Left forelimb (tissue), 1 donor: ENCODE data around the gene PCDHGB3.
"Not testable (repeated sequence)": the region's sequence is repeated elsewhere in the genome, so short reads cannot be mapped to it uniquely, and the experiment has no call there.

Experiments used
- DNase-seq: peaks from one replicate; pipeline ENCODE4 v3.0.0-alpha.2; 2018; ENCODE audit warnings: low spot score

The PCDHGB3 gene

DNA sequence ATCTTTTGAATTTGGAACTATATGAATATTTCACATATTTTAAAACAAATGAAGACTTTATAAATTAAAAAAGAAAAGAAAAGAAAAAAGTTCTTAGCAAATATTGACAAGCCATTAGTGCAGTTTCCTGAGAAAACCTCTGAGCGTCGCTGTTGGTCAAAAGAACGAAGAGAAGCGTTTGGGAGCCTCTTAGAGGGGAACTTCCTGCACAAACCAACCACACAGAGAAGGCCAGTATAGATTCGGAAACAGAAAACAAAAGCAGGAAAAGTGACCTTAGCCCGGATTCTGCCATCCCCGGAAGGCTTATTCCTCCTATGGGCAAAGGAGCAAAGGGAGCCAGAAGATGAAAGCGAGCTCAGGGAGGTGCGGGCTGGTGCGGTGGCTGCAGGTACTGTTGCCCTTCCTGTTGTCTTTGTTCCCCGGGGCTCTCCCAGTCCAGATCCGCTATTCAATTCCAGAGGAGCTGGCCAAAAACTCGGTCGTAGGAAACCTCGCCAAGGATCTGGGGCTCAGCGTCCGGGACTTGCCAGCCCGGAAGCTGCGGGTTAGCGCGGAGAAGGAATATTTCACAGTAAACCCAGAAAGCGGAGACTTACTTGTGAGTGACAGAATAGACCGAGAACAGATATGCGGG is 10.1 kb upstream of the PCDHGB3 start, which contains the start of gene PCDHGB2:
PCDHGB2 (plus strand) TSS at position 205 of the 637 bp plus-strand sequence; CDS start at position 347, 142 bp downstream.
- DNase-seq, result no peak

DNA sequence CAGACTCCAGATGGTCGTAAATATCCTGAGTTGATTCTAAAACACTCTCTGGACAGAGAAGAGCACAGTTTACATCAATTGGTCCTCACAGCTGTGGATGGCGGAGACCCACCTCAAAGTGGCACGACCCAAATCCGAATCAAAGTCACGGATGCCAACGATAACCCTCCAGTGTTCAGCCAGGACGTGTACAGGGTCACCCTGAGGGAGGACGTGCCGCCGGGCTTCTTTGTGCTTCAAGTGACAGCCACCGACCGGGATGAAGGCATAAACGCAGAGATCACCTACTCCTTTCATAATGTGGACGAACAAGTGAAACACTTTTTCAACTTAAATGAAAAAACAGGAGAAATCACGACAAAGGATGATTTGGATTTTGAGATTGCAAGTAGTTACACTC is 9.4 kb upstream of the PCDHGB3 start:
- no peak for DNase-seq

DNA sequence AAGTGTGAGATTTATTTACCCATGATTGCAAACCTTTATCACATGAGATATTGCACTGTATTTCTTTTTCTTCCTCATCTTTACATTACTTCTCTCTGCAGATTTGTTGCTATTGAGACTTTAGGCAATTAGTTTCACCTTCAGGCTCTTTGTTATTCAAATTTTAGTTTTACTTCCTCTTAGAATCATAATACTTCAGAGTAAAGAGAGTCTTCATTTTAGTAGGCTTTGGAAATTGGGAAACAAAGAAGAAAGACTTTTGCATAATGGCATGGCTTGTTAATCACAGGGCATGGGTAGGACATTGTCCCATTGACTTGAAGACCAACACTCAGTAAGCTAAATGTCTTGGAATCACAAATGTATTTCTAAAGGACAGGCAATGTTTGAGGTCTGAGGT is 7.3 kb upstream of the PCDHGB3 start:
- DNase-seq, result no peak

DNA sequence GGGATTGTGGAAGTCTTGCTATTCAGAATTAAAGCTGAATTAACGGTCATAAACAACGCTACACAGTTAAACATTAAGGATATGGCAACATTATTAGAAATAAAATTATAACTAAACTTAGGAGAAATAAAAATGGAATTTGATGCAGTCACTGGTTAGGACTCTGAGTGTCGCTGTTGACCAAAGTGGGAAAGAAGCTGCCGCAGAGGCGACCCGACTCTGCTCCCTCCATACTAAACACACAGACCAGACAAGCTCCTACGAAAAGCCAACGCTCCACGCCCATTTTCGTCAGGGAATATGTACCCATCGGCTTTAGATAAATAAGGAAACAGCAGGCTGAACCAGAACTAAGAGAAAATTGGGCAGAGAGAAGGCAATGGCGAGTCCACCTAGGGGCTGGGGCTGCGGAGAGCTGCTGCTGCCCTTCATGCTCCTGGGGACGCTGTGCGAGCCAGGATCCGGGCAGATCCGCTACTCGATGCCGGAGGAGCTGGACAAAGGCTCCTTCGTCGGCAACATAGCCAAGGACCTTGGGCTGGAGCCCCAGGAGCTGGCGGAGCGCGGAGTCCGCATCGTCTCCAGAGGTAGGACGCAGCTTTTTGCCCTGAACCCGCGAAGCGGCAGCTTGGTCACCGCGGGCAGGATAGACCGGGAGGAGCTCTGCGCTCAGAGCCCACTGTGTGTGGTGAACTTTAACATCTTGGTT is 5.9 kb upstream of the PCDHGB3 start, which contains the start of gene PCDHGA5:
PCDHGA5 (plus strand) TSS at position 211 of the 709 bp plus-strand sequence; CDS start at position 380, 169 bp downstream.
- DNase-seq, result no peak

DNA sequence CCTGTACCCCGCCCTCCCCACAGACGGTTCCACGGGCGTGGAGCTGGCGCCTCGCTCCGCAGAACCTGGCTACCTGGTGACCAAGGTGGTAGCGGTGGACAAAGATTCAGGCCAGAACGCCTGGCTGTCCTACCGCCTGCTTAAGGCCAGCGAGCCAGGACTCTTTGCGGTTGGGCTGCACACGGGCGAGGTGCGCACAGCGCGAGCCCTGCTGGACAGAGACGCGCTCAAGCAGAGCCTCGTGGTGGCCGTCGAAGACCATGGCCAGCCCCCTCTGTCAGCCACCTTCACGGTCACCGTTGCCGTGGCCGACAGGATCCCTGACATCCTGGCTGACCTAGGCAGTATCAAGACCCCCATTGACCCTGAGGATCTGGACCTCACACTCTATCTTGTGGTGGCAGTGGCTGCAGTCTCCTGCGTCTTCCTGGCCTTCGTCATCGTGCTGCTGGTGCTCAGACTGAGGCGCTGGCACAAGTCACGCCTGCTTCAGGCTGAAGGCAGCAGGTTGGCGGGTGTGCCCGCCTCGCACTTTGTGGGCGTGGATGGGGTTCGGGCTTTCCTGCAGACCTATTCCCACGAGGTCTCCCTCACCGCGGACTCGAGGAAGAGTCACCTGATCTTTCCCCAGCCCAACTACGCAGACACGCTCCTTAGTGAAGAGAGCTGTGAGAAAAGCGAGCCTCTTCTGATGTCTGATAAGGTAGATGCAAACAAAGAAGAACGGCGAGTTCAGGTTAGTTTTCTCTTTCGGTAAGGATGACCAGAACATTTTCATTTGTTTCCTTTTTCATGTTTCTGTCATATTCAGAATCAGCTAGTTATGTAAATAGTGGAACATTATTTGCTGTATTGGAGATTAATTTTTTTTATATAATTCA is 3.8 kb upstream of the PCDHGB3 start:
- no peak for DNase-seq

DNA sequence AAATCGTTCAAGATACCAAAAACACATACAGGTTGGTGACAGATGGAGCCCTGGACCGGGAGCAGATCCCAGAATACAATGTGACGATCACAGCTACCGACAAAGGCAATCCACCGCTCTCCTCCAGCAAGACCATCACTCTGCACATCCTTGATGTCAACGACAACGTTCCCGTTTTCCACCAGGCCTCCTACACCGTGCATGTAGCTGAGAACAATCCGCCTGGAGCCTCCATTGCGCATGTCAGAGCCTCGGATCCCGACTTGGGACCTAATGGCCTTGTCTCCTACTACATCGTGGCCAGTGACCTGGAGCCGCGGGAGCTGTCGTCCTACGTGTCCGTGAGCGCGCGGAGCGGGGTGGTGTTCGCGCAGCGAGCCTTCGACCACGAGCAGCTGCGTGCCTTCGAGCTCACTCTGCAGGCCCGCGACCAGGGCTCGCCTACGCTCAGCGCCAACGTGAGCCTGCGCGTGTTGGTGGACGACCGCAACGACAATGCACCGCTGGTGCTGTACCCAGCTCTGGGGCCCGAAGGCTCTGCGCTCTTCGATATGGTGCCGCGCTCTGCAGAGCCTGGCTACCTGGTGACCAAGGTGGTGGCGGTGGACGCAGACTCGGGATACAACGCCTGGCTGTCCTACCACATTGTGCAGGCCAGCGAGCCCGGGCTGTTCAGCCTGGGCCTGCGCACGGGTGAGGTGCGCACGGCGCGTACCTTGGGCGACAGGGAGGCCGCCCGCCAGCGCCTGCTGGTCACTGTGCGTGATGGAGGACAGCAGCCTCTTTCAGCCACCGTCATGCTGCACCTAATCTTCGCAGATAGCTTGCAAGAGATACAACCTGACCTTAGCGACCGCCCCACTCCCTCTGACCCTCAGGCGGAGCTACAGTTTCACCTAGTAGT is 1.8 kb downstream of the PCDHGB3 start:
- DNase-seq, result no peak

DNA sequence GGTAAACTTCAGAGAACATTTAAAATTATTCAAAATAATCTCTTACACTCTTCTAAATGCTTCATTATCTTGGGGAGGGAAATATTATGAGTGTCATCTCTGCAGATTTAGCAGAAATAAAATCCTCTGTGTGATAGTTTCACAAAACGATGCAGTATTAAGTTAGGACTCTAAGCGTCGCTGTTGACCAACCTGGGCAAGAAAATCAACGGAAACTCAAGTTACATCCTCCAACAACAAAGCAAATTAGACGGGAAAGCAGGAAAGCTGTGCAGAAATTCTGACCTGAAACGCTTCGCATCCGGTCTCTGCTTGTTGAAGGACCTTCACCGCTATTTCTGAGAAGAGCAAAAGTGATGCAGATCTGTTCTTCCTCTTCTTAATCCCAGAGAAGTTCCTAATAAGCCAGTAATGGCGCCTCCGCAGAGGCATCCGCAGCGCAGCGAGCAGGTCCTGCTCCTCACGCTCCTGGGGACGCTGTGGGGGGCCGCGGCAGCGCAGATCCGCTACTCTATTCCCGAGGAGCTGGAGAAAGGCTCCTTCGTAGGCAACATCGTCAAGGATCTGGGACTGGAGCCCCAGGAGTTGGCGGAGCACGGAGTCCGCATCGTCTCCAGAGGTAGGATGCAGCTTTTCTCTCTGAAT is 3.8 kb downstream of the PCDHGB3 start, which contains the start of gene PCDHGA6:
PCDHGA6 (plus strand) TSS at position 219 of the 645 bp plus-strand sequence; CDS start at position 412, 193 bp downstream.
- no peak for DNase-seq

DNA sequence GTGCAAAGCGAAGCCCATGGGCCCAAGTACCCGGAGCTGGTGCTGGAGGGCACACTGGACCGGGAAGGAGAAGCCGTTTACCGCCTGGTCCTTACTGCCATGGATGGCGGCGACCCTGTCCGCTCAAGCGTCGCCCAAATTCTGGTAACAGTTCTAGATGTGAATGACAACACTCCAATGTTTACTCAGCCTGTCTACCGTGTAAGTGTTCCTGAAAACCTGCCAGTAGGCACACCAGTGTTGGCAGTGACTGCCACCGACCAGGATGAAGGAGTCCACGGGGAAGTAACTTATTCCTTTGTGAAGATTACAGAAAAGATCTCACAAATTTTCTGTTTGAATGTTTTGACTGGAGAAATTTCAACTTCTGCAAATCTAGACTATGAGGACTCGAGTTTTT is 4.6 kb downstream of the PCDHGB3 start:
- DNase-seq, result no peak

DNA sequence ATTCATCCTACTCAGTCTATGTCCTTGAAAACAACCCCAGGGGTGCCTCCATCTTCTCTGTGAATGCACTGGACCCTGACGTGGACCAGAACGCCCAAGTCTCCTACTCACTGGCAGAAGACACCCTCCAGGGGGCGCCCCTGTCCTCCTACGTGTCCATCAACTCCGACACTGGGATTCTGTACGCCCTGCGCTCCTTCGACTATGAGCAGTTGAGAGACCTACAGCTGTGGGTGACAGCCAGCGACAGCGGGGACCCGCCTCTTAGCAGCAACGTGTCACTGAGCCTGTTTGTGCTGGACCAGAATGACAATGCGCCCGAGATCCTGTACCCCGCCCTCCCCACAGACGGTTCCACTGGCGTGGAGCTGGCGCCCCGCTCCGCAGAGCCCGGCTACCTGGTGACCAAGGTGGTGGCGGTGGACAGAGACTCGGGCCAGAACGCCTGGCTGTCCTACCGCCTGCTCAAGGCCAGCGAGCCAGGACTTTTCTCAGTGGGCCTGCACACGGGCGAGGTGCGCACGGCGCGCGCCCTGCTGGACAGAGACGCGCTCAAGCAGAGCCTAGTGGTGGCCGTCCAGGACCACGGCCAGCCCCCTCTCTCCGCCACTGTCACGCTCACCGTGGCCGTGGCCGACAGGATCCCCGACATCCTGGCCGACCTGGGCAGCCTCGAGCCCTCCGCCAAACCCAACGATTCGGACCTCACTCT is 5.6 kb downstream of the PCDHGB3 start:
- DNase-seq, result not testable (repeated sequence)

DNA sequence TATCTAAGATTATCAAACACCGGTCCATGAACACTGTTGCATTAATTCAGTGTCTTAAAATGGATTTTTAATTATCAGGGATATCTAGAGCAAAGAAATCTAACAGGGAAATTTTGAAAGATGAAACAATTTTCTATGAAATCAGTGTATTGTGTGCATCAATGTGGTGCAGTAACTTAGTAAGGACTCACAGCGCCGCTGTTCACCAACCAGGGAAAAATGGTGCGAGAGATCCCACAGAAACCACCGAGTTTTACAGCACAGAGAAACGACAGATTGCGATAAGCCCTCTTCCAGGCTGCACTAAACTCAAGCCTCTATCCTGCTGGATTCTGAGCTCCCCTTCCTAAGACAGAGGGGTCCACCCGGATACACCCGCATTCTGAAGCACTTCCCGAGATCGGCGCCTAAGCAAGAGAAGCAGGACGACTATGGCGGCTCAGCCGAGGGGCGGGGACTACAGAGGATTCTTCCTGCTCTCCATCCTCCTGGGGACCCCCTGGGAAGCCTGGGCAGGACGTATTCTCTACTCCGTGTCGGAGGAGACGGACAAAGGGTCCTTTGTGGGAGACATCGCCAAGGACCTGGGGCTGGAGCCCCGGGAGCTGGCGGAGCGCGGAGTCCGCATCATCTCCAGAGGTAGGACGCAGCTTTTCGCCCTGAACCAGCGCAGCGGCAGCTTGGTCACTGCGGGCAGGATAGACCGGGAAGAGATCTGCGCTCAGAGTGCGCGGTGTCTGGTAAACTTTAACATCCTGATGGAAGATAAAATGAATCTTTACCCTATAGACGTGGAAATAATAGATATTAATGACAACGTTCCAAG is 12.6 kb downstream of the PCDHGB3 start, which contains the start of gene PCDHGA7:
PCDHGA7 (plus strand) TSS at position 274 of the 826 bp plus-strand sequence; CDS start at position 432, 158 bp downstream.
- DNase-seq, result no peak

DNA sequence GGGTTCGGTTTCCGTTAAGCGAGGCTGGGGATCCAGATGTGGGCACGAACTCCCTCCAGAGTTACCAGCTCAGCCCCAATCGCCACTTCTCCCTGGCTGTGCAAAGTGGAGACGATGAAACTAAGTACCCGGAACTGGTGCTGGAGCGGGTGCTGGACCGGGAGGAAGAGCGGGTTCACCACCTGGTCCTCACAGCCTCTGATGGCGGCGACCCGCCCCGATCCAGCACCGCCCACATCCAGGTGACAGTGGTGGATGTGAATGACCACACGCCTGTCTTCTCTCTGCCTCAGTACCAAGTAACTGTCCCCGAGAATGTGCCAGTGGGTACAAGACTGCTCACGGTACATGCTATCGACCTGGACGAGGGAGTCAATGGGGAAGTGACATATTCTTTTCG is 13.3 kb downstream of the PCDHGB3 start:
- DNase-seq, result no peak

DNA sequence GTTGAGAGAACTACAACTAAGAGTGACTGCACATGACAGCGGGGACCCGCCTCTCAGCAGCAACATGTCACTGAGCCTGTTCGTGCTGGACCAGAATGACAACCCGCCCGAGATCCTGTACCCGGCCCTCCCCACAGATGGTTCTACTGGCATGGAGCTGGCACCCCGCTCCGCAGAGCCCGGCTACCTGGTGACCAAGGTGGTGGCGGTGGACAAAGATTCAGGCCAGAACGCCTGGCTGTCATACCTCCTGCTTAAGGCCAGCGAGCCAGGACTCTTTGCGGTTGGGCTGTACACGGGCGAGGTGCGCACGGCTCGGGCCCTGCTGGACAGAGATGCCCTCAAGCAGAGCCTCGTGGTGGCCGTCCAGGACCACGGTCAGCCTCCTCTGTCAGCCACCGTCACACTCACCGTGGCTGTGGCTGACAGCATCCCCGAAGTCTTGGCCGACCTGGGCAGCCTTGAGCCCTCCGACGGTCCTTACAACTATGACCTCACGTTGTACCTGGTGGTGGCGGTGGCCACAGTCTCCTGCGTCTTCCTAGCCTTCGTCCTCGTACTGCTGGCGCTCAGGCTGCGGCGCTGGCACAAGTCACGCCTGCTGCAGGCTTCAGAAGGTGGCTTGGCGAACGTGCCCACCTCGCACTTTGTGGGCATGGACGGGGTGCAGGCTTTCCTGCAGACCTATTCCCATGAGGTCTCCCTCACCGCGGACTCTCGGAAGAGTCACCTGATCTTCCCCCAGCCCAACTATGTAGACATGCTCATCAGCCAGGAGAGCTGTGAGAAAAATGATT is 14.6 kb downstream of the PCDHGB3 start:
- DNase-seq, result no peak

DNA sequence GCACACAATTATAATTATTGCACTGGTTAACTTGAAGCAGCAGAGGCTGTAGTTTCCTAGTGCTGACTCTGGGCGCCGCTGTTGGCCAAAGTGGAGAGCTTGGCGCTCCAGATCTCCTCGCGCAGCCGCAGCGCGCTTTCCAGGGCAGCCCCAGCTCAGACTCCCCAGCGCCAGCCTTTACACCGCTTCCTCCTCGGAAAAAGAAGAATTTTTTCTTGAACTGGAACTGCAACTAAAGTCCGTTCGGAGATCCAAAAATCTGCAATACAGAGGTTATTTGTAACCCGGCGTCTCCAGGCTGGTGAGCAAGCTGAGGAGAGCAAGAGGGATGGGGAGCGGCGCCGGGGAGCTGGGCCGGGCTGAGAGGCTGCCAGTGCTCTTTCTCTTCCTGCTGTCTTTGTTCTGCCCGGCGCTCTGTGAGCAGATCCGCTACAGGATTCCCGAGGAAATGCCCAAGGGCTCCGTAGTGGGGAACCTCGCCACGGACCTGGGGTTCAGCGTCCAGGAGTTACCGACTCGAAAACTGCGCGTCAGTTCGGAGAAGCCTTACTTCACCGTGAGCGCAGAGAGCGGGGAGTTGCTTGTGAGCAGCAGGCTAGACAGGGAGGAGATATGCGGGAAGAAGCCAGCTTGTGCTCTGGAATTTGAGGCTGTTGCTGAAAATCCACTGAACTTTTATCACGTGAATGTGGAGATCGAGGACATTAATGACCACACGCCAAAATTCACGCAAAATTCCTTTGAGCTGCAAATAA is 17.7 kb downstream of the PCDHGB3 start, which contains the start of gene PCDHGB4:
PCDHGB4 (plus strand) TSS at position 142 of the 755 bp plus-strand sequence; CDS start at position 329, 187 bp downstream.
- DNase-seq, result not testable (repeated sequence)

DNA sequence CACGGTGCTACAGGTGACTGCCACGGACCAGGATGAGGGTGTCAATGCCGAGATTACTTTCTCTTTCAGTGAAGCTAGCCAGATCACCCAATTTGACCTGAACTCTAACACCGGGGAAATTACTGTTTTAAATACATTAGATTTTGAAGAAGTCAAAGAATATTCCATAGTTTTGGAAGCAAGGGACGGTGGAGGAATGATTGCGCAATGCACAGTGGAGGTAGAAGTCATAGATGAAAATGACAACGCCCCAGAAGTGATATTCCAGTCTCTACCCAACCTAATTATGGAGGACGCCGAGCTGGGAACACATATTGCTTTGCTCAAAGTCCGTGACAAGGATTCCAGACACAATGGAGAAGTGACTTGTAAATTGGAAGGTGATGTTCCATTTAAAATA is 18.6 kb downstream of the PCDHGB3 start:
- DNase-seq, result no peak

DNA sequence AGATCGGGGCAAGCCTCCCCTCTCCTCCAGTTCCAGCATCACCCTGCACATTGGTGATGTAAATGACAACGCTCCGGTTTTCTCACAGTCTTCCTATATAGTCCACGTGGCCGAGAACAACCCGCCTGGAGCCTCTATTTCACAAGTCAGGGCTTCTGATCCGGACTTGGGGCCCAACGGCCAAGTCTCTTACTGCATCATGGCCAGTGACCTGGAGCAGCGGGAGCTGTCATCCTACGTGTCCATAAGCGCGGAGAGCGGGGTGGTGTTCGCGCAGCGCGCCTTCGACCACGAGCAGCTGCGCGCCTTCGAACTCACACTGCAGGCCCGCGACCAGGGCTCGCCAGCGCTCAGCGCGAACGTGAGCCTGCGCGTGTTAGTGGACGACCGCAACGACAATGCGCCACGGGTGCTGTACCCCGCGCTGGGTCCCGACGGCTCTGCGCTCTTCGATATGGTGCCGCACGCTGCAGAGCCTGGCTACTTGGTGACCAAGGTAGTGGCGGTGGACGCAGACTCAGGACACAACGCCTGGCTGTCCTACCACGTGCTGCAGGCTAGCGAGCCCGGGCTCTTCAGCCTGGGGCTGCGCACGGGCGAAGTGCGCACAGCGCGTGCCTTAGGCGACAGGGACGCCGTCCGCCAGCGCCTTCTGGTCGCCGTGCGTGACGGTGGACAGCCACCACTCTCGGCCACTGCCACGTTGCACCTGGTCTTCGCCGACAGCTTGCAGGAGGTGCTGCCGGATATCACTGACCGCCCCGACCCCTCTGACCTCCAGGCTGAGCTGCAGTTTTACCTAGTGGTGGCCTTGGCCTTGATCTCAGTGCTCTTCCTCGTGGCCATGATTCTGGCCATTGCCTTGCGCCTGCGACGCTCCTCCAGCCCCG is 19.4 kb downstream of the PCDHGB3 start:
- DNase-seq, result no peak
